Thyroid gland (tissue), 4 donors: Measurements from ENCODE around the gene MEOX1. TPM values are rescaled to one million over a fixed set of nuclear protein-coding genes. Genes with fewer than 3 reads are reported as not detected.

Experiments used
- DNase-seq, 2 donors: peaks; one replicate each; pipeline ENCODE4 v3.0.0-alpha.2; 2019
- H3K27ac ChIP-seq, 3 donors: fragments of 200-600 bp; sonication (generic); 1 replicate in 2 of 3; 2 replicates in 1 of 3; pipeline ENCODE4 v1.5.1; 2016 to 2019; ENCODE audit warnings: mild to moderate bottlenecking in 1 of 3, moderate library complexity in 1 of 3
- H3K27me3 ChIP-seq: fragments of 200-600 bp; sonication (generic); one replicate; pipeline ENCODE4 v1.5.1; 2019
- H3K36me3 ChIP-seq, 2 donors: fragments of 200-600 bp; sonication (generic); one replicate each; pipeline ENCODE4 v1.5.1; 2016 to 2019
- H3K4me1 ChIP-seq, 2 donors: fragments of 200-600 bp; sonication (generic); one replicate each; pipeline ENCODE4 v1.5.1; 2017 to 2019
- H3K4me3 ChIP-seq, 3 donors: fragments of 200-600 bp; sonication (generic); replicated peaks in 1 of 3; 1 replicate in 2 of 3; 2 replicates in 1 of 3; pipeline ENCODE4 v1.5.1; 2016; ENCODE audit warnings: mild to moderate bottlenecking in 1 of 3
- H3K9me3 ChIP-seq: fragments of 200-600 bp; sonication (generic); one replicate; pipeline ENCODE4 v1.5.1; 2017
- POLR2A ChIP-seq, 2 donors: fragments of 450-650 bp; IDR thresholded peaks; one replicate each; pipeline ENCODE4 v1.6.1; 2017; ENCODE audit warnings: antibody characterized with exemption in 2 of 2, mild to moderate bottlenecking in 2 of 2, moderate library complexity in 1 of 2
- WGBS, 2 donors: methylation state at CpG; one replicate each; pipeline ENCODE4 v1.1.5; 2017; 5-methylcytosine and 5-hydroxymethylcytosine counted together
- intact Hi-C: fragments of 100-400 bp; cut with DNase I; formaldehyde crosslinking; loops from one replicate; pipeline ENCODE4 v1.15.1; 2023
- total RNA-seq, 4 donors: library from RNA; depleted of rRNA; stranded (reverse); fragments of >200 nt; gene quantifications; one replicate each; pipeline ENCODE4 v1.2.3, GENCODE V29; 2016
- TF ChIP-seq, protein P1 (sequence below), 6 experiments: fragments of 200-600 bp in 3 of 6; fragments of 450-650 bp in 3 of 6; sonication (generic) in 3 of 6; IDR thresholded peaks; one replicate each; pipeline ENCODE4 v1.5.1; 2016 to 2019; ENCODE audit warnings: antibody characterized with exemption in 6 of 6, mild to moderate bottlenecking in 2 of 6, inconsistent platforms in 1 of 6, moderate library complexity in 1 of 6

MEOX1 gene
- total RNA-seq, 4 donors from 2014 or later = 1.1 to 1.9 (median 1.4) TPM; not detected in 1

DNA sequence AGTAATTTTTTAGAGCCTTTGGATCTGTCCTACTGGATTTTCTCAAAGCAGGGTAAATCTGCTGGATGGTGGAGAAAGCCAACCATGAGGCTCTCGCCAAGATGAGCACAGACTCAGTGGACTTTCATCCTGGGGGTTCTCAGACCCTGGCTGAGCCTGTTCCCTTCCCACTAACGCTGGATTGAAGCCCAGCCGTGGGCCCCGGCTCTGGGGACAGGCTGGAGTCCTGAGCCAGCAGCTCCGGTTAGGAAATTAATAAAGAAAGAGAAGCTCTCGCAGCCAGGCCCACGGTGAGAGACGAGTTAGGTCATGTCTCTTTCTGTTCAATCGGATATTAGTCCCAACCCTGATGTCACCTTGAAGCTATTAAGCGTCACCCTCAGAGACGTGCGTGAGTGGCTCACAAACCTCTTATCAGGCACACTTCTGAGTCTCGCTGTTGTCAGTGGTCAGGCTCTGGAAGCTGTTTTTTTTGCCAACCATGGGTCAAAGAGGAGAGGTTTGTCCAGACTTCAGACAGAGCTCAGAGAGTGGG, 27.1 kb downstream of the MEOX1 start:
- no peaks in the 10 kb centered on the region for H3K27me3 ChIP-seq
- no peaks in the 10 kb centered on the region for H3K36me3 ChIP-seq
- peaks cover 9 to 17% of the 10 kb centered on the region in 2 donors for H3K4me1 ChIP-seq
- peak in 1 of 2 donors; percentile 21 for TF ChIP-seq POLR2A (IDR thresholded peaks at IDR 0.05)
- TF ChIP-seq, protein P1, sequence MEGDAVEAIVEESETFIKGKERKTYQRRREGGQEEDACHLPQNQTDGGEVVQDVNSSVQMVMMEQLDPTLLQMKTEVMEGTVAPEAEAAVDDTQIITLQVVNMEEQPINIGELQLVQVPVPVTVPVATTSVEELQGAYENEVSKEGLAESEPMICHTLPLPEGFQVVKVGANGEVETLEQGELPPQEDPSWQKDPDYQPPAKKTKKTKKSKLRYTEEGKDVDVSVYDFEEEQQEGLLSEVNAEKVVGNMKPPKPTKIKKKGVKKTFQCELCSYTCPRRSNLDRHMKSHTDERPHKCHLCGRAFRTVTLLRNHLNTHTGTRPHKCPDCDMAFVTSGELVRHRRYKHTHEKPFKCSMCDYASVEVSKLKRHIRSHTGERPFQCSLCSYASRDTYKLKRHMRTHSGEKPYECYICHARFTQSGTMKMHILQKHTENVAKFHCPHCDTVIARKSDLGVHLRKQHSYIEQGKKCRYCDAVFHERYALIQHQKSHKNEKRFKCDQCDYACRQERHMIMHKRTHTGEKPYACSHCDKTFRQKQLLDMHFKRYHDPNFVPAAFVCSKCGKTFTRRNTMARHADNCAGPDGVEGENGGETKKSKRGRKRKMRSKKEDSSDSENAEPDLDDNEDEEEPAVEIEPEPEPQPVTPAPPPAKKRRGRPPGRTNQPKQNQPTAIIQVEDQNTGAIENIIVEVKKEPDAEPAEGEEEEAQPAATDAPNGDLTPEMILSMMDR (IDR thresholded peaks at IDR 0.05) = no peak
- DNase-seq = peak; percentile 67 to 69
- peak overlapping the region; percentile 50 to 68 (median 54) for H3K27ac ChIP-seq
- intact Hi-C loops = no loop called here
- 21 to 27% methylated on average over 9 to 13 of the region's 13 CpGs for WGBS, 2 donors
- H3K9me3 ChIP-seq = no peaks in the 10 kb centered on the region
- H3K4me3 ChIP-seq = no peak overlapping the region

DNA sequence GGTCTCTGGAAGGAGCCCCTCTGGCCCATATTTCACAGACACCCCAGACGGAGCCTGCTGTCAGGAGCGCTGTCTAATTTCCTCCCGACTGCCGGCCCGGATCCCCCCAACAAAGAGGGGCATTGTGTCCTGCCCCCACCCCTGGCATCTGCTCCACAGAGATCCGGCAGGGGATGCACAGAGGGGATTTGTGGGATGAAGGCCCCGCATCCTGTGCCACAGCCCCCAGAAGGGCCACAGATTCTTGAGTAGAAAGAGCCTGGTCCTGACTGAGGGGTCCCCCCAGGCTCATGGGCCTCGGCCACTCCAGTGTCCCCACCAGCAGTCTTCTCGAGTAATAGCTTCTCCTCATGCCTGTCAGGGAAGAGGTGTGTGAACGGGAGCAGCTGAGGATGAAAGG, 29.5 kb downstream of the MEOX1 start:
- Histone ChIP-seq H3K4me3 (no peak overlapping the region), H3K4me1 (peaks cover 12 to 26% of the 10 kb centered on the region in 2 donors), H3K27ac (no peak overlapping the region), H3K36me3 (no peaks in the 10 kb centered on the region), H3K27me3 (no peaks in the 10 kb centered on the region), H3K9me3 (no peaks in the 10 kb centered on the region)
- intact Hi-C loops = no loop called here
- 89 to 95% methylated on average over 4 to 10 of the region's 10 CpGs for WGBS, 2 donors
- TF ChIP-seq POLR2A (IDR thresholded peaks at IDR 0.05) = no peak
- TF ChIP-seq, protein P1 (IDR thresholded peaks at IDR 0.05) = no peak
- DNase-seq = no peak

DNA sequence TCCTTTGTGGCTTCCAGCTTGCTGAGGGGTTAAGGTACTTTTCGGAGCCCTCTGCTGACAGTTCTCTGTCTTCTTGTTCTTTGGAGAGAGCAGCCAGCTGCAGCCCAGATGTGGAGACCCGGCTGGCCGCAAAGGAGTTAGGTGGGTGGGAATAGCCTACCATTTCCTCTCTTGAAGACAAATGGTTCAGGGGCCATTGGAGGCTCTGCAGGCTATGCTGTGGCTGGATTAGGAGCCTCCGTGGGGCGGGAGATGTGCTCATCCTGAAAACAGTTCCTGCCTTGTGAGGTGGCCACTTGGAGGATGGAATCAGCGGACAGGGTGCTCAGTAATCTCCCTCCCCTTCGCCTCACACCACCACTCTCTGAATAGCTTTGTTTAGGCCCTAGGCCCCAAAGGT, 30.3 kb downstream of the MEOX1 start:
- TF ChIP-seq POLR2A (IDR thresholded peaks at IDR 0.05) = no peak
- TF ChIP-seq, protein P1 (IDR thresholded peaks at IDR 0.05) = no peak
- no peaks in the 10 kb centered on the region for H3K36me3 ChIP-seq
- 92 to 94% methylated on average over 5 to 7 of the region's 7 CpGs for WGBS, 2 donors
- no peaks in the 10 kb centered on the region for H3K27me3 ChIP-seq
- no peaks in the 10 kb centered on the region for H3K9me3 ChIP-seq
- no peak for DNase-seq
- H3K4me3 ChIP-seq = no peak overlapping the region
- intact Hi-C loops = no loop called here
- H3K4me1 ChIP-seq = peaks cover 12 to 20% of the 10 kb centered on the region in 2 donors
- no peak overlapping the region for H3K27ac ChIP-seq

DNA sequence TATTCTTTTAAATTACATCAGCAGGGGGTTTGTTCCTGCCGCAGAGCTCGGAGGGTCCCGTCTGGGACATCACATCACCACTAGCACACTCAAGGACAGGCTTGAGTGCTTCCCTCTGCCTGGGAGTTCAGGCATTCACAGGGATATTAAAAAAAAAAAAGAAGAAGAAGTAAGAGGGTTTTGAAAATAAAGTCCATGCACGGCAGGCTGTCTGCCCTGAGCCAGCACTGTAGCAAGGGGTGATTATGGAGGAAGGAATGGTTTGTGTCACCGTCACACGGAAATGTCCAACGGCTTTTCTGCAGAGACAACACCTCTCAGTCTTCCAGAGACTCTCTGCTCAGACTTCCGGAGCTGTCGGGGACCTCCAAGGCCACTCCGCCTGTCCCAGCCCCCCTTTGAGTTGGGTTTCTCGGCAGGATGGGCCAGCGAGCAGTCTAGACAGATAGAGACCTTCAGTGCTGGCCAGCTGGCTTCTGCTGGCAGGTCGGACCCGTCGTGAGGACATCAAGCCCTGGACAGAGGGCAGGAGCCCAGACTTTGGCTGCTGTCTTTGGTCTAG, 33.6 kb downstream of the MEOX1 start:
- no peaks in the 10 kb centered on the region for H3K36me3 ChIP-seq
- no peak overlapping the region for H3K4me3 ChIP-seq
- H3K27ac ChIP-seq = no peak overlapping the region
- WGBS, 2 donors = 24 to 31% methylated on average over 12 to 14 of the region's 15 CpGs
- no peaks in the 10 kb centered on the region for H3K9me3 ChIP-seq
- DNase-seq = peak; percentile 10 to 11
- TF ChIP-seq POLR2A (IDR thresholded peaks at IDR 0.05) = no peak
- TF ChIP-seq, protein P1 (IDR thresholded peaks at IDR 0.05) = no peak
- intact Hi-C loops = no loop called here
- no peaks in the 10 kb centered on the region for H3K27me3 ChIP-seq
- H3K4me1 ChIP-seq = peaks cover 2 to 9% of the 10 kb centered on the region in 2 donors

DNA sequence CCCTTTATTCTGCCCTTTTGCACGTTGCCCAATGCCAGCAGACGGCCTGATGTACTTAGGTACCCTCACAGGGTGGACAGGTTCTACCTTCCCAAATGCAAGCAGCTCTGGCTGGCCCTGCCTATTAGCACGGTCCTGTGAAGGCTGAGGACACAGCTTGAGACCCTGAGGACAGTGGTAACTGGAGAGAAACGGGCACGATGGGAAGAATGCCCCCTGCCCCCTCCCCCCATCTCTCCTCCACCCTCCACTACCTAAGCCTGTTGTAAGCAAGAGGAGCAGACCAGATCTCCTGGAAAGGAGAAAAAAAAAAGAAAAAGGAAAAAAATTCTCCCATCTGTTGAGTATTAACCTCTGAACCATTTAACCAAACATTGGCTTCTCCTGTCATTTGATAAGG, 34.1 kb downstream of the MEOX1 start:
- Histone ChIP-seq H3K4me3 (no peak overlapping the region), H3K36me3 (no peaks in the 10 kb centered on the region), H3K9me3 (no peaks in the 10 kb centered on the region), H3K4me1 (peaks cover 2 to 9% of the 10 kb centered on the region in 2 donors), H3K27ac (no peak overlapping the region), H3K27me3 (no peaks in the 10 kb centered on the region)
- 34 to 44% methylated on average over 5 of the region's 5 CpGs for WGBS, 2 donors
- intact Hi-C loops = no loop called here
- no peak for TF ChIP-seq POLR2A (IDR thresholded peaks at IDR 0.05)
- TF ChIP-seq, protein P1 (IDR thresholded peaks at IDR 0.05) = no peak
- no peak for DNase-seq
